GM19468 (cell line): ENCODE measurements around the gene PRRC2B.
"Not testable (repeated sequence)": the region's sequence is repeated elsewhere in the genome, so short reads cannot be mapped to it uniquely, and the experiment has no call there.

Source experiments
- ATAC-seq: cut with Tn5 transposase; IDR thresholded peaks from one replicate; pipeline ENCODE4 v1.9.1; 2021; ENCODE audit warnings: mild to moderate bottlenecking, moderate library complexity, moderate number of reproducible peaks; ENCODE audit not compliant: unreplicated experiment; ENCODE audit errors: extremely low read depth

The PRRC2B gene

DNA sequence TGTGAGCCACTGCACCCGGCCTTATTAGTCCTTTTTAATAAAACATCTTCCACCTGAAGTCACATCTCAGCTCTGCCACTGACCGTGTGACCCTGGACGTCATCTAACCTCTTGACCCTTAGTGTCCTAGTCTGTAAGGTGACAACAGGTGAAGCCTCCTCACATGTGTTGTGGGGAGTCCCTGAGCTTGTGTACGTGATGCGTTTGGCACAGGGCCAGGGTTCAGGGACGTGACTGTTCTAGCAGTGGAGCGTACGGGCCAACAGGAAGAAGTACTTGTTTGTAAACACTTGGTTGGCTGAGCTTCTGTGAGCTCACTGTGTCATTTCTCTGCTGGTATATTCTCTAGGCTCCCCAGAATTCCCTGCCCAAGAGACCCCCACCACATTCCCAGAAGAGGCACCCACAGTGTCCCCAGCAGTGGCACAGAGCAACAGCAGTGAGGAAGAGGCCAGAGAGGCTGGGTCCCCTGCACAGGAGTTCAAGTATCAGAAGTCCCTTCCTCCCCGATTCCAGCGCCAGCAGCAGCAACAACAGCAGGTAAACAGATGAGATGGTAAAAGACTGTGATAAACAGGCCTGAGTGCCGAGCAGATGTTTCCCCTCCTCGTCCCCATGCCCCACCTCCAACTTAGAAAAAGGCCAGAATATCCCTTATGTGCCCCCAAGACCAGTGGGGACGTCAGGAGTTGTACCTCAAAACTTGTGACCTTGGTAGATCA is 73.5 kb downstream of the PRRC2B start:
- no peak for ATAC-seq

DNA sequence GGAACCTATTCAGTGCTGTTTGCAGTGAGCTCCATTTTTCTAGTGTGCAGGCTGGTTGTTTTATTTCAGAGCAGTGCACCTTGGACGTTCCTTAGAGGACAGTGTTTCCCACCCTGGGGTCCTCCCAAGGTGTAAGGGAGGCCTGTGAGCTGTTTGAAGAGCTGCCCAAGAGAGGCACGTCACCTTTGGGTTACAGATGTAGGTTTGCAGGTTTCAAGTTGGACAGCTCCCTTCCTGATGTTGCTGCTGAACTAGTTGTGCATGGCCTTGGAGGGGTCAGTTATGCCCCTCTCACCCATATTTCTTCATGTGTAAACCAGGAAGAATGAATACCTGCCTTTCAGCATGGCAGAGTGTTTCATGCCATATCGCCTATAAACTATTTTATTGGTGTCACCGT is 74.1 kb downstream of the PRRC2B start:
- ATAC-seq: no peak

DNA sequence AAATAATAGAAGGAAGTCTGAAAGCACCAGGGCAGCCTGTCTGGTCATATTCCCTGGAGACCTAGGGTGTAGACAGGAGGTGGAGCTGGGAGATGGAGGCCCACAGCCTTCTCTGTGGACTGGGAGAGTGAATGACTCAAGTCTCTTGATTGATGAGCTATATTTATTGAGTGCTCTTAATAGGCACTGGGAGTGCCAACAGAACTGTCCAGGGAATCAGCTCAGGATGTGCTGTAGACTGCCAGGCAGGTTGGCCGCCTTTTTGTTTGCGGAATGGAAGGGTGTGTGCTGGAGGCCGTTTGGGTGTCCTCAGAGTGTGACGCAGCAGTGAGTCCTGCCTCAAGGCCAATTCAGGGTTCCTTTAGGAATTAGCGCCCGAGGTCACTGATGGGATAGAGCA is 75.5 kb downstream of the PRRC2B start:
- ATAC-seq: no peak

DNA sequence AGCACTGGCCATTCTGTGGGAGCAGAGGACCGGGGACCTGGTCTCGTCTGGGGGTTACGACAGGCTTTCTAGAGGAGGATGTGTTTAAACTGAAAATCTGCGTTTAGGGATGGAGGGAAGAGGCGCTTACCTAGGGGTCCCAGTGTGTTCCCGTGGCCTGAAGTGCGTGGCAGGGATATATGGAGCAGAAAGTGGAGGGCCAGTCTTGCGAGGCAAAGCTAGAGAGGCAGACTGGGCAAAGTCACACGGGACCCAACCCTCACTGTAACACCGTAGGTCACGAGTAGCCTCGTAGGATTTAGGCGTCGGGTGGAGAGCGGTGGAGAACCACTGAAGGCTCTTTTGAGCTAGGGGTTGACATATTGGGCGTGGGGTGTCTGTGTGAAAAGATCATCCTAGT is 76.1 kb downstream of the PRRC2B start:
- ATAC-seq: no peak

DNA sequence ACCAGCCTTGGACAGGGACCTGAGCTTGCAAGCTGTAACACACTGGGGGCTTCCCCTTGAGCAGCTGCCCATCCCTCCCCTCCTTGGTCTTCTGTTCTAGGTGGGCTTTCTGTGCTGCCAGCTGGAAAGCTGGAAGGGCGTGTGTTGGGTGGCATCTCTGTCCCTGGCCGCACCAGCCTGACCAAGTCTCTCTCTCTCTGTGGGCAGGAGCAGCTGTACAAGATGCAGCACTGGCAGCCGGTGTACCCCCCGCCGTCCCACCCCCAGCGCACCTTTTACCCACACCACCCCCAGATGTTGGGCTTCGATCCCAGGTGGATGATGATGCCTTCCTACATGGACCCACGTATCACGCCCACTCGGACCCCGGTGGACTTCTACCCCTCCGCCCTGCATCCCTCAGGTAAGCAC is 76.7 kb downstream of the PRRC2B start:
- no peak for ATAC-seq

DNA sequence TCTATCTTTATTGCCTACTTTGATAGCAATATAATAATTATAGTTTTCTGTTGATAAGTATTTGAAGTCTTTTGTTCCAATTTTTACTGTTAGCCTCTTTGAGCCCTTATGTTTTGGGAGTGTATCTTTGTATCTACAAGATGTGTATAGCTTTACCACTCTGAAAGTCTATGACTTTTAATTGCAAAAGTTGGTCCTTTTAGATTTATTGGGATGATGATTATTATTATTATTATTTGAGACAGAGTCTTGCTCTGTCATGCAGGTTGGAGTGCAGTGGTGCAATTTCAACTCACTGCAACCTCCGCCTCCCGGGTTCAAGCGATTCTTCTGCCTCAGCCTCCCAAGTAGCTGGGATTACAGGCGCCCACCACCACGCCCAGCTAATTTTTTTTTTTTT is 78.2 kb downstream of the PRRC2B start:
- ATAC-seq: not testable (repeated sequence)

DNA sequence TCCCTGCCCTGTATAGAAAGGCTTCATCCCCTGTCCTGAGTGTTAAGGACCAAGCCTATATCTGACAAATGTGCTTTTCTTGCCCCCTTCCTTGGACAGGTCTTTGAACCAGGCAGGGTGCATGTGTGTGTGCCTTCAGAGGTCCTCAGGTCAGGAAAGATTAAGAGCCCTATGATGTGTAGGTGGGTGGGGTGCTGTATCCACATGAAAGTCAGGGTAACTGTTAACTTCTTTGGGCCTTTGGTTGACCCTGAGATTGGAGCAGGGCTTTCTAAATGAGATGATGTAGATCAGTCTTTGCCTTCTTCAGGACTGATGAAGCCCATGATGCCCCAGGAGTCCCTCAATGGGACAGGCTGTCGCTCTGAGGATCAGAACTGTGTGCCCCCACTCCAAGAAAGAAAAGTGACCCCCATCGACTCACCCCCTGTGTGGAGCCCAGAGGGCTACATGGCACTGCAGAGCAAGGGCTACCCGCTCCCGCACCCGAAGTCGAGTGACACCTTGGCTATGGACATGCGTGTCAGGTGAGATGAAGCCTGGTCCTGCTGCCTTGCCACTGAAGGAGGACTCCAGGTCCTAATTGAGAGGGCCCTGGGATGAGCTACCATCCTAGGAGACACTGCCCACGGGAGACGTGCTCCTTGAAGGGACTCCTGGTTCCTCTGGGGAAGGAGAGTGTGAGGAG is 79.5 kb downstream of the PRRC2B start:
- ATAC-seq: no peak

DNA sequence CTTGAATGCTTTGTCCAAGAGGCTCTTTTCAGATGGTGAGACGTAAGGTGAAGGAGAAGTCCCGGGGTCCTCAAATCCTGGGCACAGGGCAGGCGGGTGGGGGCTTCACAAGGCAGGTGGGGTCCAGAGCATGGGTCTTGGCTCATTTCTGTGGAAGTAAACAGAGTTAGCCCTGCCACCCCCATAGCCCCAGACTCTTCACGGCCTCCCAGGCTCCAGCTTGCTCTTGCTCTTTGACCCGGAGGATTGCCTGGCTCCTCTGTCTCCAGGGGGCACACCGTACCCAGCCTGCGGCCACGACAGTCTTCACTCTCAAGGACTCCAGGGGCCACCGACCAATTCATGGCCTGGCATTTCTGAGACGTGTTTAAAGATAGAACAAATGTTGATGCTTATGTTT is 80.0 kb downstream of the PRRC2B start:
- ATAC-seq: no peak

DNA sequence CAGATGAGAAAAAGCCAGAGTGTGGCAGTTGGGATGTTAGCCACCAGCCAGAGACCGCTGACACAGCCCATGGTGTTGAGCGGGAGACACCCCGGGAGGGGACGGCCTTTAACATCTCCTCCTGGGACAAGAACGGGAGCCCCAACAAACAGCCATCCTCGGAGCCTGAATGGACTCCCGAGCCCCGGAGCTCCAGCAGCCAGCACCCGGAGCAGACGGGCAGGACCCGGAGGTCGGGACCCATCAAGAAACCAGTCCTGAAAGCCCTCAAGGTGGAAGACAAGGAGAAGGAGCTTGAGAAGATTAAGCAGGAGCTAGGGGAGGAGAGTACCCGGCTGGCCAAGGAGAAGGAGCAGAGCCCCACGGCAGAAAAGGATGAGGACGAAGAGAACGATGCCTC is 80.8 kb downstream of the PRRC2B start:
- ATAC-seq: no peak

DNA sequence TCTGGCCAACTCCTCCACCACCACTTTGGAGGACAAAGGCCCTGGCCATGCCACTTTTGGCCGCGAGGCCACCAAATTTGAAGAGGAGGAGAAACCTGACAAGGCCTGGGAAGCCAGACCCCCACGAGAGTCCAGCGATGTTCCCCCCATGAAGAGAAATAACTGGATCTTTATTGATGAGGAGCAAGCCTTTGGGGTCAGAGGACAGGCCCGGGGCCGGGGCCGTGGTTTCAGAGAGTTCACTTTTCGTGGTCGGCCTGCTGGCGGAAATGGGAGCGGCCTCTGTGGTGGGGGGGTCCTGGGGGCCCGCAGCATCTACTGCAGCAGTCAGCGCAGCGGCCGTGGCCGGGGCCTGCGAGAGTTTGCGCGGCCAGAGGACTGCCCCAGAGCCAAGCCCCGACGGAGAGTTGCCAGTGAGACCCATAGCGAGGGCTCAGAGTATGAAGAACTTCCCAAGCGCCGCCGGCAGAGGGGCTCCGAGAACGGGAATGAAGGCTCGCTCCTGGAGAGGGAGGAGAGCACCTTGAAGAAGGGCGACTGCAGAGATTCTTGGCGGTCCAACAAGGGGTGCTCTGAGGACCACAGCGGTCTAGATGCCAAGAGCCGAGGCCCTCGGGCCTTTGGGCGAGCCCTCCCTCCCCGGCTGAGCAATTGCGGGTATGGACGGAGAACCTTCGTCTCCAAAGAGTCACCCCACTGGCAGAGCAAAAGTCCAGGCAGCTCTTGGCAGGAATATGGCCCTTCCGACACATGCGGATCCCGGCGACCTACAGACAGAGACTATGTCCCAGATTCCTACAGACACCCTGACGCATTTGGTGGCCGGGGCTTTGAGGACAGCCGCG is 81.4 kb downstream of the PRRC2B start:
- no peak for ATAC-seq

DNA sequence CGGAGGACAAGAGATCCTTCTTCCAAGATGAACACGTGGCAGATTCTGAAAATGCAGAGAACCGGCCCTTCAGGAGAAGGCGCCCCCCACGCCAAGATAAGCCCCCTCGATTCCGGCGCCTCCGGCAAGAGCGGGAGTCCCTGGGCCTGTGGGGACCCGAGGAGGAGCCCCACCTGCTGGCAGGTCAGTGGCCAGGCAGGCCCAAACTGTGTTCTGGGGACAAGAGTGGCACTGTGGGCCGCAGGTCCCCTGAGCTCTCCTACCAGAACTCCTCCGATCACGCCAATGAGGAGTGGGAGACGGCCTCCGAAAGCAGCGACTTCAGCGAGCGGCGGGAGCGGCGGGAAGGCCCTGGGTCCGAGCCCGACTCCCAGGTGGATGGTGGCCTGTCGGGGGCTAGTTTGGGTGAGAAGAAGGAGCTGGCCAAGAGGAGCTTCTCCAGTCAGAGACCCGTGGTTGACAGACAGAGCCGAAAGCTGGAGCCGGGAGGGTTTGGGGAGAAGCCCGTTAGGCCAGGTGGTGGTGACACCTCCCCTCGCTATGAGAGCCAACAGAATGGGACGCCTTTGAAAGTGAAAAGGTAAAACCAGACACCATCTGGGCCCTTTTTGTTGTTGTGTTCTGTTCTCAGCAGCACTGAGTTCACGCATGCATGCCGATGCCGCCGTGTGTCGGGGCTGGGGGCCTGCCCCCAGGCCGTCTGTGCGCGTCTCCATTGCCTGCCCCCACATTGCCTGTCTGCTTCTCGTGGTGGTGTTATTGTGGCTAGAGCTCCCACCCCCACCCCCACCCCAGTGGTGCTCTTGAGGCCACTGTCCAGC is 82.3 kb downstream of the PRRC2B start:
- ATAC-seq: no peak

DNA sequence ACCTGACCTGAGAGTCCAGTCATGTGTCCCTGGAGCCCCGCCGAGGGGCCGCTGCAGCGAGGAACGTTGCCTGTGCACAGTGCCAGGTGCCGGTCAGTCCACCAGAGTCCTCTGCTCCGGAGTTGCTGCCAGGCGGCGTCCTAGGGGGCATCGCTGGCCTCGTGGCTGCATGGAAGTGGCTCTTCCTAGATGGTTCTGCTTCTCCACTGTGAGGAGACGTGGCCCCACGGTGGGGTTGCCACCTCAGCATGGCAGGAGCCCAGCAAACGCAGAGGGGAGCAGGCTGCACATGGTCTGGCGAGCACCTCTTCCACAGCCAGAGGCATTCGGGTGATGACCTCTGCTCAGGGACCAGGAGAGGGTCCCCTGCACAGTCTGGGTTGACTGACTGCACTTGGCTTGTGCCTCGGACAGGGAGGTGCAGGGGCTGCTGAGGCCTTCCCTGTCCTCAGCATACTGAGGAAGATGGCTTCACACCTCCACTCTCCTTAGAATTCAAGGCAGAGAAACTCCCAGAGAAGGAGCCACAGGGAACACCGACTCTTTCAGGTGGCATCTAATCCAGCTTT is 83.0 kb downstream of the PRRC2B start:
- no peak for ATAC-seq

DNA sequence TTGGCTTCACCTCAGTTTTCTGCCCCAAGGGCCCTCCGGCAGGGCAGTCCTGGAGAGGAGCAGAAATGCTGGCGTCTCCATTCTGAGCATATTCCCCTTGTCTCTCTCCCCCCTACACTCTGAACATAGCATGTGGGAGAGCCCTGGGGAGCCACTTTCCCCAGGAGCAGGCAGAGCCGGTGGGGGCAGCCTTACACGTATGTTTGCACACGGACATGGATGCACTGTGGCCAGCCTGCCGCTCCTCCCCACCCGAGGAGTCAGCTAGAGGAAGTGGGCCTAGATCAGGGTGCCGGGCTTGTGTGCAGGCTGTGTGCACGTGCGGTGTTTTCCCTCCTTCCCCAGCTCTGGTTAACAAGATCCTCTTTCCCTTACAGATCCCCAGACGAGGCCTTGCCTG is 83.5 kb downstream of the PRRC2B start:
- no peak for ATAC-seq

DNA sequence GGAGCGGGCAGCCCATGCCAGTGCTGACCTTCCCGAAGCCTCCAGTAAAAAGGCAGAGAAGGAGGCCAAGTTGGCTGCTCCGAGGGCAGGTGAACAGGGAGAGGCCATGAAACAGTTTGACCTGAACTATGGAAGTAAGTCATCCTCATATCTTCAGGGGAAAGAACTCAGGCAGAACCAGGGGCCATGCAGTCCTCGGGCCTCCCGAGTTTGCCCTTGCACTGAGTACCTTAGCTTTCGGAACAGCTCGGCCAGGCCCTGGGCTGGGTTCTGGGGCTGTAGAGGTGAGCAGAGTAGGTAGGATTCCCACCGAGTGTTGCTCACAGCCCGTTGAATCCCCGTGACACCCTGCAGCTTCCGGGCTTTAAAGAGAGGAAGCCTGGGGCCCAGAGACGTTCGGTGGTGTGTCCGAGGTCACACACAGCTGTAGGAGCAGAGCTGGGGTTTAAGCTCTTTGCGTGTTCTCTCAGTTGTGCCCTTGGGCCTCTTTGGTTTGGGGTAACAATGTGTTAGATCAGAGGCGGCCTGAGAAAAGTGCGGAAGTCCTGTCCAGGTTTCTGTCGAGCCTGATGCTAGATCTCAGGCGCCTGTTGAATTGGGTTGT is 84.0 kb downstream of the PRRC2B start:
- ATAC-seq: no peak

DNA sequence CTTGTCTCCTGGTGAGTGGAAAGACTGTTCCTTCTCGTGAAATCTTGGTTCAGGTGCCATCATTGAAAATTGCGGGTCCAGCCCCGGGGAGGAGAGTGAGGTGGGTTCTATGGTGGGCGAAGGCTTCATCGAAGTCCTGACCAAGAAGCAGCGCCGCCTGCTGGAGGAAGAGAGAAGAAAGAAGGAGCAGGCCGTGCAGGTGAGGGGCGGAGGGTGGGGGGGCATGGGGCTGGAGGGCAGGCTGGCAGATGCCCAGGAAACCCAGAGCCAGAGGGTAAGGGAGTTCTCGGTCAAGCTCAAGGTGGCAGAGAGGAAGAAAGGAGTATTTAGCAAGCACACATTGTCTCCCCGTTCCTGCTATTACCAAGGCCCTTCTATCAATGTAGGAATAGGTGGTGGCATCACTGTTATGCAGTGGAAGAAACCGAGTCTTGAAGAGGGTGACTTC is 84.6 kb downstream of the PRRC2B start:
- no peak for ATAC-seq

DNA sequence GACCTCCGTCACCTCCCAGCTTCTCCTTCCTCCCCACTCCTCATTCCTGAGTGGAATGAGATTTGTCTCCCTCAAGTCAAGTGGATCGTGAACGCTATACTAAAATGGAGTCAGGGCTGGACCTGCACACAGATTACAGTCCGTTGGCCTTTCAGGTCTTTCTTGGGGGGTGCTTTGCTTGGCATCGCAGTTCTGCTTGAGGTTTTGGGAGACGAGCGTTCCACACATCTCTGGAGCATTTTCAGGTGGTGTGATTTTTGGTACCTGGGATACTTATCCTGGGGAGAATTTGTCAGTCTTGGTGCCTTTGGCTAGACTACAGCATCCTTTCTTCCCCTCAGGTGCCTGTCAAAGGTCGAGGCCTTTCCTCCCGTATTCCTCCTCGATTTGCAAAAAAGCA is 85.0 kb downstream of the PRRC2B start:
- no peak for ATAC-seq

DNA sequence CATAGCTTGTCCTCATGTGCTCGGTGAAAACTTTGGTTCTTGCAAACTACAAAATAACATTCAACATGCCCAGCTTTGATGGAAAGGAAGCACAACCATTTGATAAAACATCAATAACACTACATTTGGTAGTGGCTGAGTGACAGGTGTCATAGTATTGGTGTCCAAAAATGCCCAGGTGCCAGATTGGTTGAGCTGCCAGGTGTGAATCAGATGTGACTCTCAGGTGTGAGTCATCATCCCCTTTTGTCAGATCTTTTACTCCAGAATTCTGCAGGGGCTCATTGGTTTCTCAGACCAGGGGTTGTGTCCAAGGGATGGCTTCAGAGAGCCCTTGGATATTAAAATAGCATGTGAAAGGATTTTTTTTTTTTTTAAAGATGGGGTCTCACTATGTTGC is 86.4 kb downstream of the PRRC2B start:
- no peak for ATAC-seq

DNA sequence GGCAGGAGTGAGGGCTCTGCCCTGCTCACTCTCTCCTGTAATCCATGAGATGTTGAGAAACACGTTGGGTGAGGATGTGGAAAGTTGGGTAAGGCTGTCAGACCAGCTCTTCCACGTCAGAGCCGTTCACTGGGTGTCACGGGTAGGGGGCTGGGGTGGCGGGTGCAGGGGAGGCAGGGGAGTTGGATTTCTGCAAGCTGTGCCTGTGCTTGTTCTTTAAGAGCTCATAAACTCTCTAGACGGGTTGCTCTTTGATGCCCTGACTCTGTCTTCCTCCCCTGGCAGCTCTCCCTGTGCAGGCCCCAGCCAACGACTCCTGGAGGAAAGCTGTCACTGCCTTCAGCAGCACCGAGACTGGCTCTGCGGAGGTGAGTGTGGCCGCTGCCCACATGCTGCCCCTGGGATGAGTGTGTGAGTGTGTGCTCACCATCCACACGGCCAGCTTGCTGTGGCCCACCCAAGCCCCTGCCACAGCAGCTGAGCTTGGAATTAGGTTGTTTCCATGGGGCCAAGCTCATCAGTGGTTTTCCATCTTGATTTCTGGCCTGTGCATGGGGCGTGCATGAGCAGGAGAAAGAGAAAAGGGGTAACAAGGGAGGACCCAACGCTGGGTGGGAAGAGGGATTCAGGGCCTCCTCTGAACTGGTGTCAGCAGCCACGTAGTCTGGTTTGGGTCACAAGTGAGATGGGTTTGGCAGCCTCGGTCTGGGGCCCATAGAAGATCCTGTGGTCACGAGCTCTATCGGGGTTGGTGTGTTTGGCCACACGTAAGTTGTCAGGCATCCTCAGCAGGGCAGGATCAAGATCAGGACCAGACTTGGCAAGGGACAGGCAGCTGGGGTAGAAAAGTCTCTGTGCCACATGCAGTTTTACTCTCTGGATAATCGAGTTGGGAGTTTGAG is 87.8 kb downstream of the PRRC2B start:
- no peak for ATAC-seq
